NCI-H1930 (cell line): ENCODE measurements around the gene LPAR3.
A peak's percentile ranks its signal among the peaks of the same experiment; 100 is the strongest.

Source experiments
- DNase-seq, 2 experiments: peaks; one replicate each; lab custom pipeline; 2025; lab: John Stamatoyannopoulos, UW

Gene LPAR3

GRCh38 chr1:84774669-84775534, 118.1 kb downstream of the LPAR3 start:
- DNase-seq, result no peak

- no peak for DNase-seq
Measured at GRCh38 chr1:84773933-84774497, 119.0 kb downstream of the LPAR3 start.

- no peak for DNase-seq
Measured at GRCh38 chr1:84773195-84773594, 119.8 kb downstream of the LPAR3 start.

GRCh38 chr1:84772428-84772943, 120.5 kb downstream of the LPAR3 start:
- peak in 1 of 2 experiments; percentile 57 for DNase-seq

GRCh38 chr1:84771895-84772294, 121.1 kb downstream of the LPAR3 start:
- DNase-seq, result no peak

GRCh38 chr1:84770481-84770880, 122.5 kb downstream of the LPAR3 start:
- DNase-seq, result no peak

GRCh38 chr1:84769636-84770035, 123.4 kb downstream of the LPAR3 start:
- no peak for DNase-seq

GRCh38 chr1:84768634-84769033, 124.4 kb downstream of the LPAR3 start:
- DNase-seq, result no peak

GRCh38 chr1:84763912-84764680, 128.9 kb downstream of the LPAR3 start:
- DNase-seq, result no peak

GRCh38 chr1:84762664-84763063, 130.3 kb downstream of the LPAR3 start:
- DNase-seq, result no peak
